Esophagus squamous epithelium (tissue), 5 donors: ENCODE data around the gene CNST. TPM values are rescaled to one million over a fixed set of nuclear protein-coding genes. Genes with fewer than 3 reads are reported as not detected.
"Not testable (repeated sequence)": the region's sequence is repeated elsewhere in the genome, so short reads cannot be mapped to it uniquely, and the experiment has no call there.

ENCODE experiments used
- DNase-seq: peaks from one replicate; lab custom pipeline; 2025; lab: John Stamatoyannopoulos, UW
- H3K27ac ChIP-seq, 4 donors: fragments of 200-600 bp; sonication (generic); one replicate each; pipeline ENCODE4 v1.5.1; 2016 to 2019; ENCODE audit warnings: mild to moderate bottlenecking in 1 of 4
- H3K27me3 ChIP-seq, 4 donors: fragments of 200-600 bp; sonication (generic); 1 replicate in 3 of 4; 2 replicates in 1 of 4; pipeline versions ENCODE4 v1.5.1 to v1.6.0; 2017 to 2021; ENCODE audit warnings: antibody characterized with exemption in 1 of 4
- H3K36me3 ChIP-seq, 3 donors: fragments of 200-600 bp; sonication (generic); one replicate each; pipeline ENCODE4 v1.5.1; 2016 to 2019
- H3K4me1 ChIP-seq, 3 donors: fragments of 200-600 bp; sonication (generic); one replicate each; pipeline ENCODE4 v1.5.1; 2017 to 2019
- H3K4me3 ChIP-seq, 4 donors: fragments of 200-600 bp; sonication (generic); 1 replicate in 3 of 4; 2 replicates in 1 of 4; pipeline ENCODE4 v1.5.1; 2016 to 2019; ENCODE audit warnings: mild to moderate bottlenecking in 2 of 4, moderate library complexity in 1 of 4
- H3K9me3 ChIP-seq, 3 donors: fragments of 200-600 bp; sonication (generic); one replicate each; pipeline ENCODE4 v1.5.1; 2016 to 2019
- CTCF ChIP-seq, 6 experiments: fragments of 450-650 bp in 4 of 6; fragments of 200-600 bp in 2 of 6; sonication (generic) in 2 of 6; IDR thresholded peaks; one replicate each; pipeline ENCODE4 v1.5.1; 2016 to 2019; ENCODE audit warnings: antibody characterized with exemption in 6 of 6, mild to moderate bottlenecking in 4 of 6, moderate library complexity in 4 of 6
- POLR2A ChIP-seq, 4 donors: fragments of 450-650 bp; IDR thresholded peaks; one replicate each; pipeline ENCODE4 v1.6.1; 2017; ENCODE audit warnings: antibody characterized with exemption in 4 of 4, mild to moderate bottlenecking in 4 of 4, moderate library complexity in 3 of 4
- WGBS, 2 donors: methylation state at CpG; one replicate each; pipeline ENCODE4 v1.1.5; 2018; 5-methylcytosine and 5-hydroxymethylcytosine counted together
- intact Hi-C: fragments of 100-400 bp; cut with DNase I; formaldehyde crosslinking; loops from one replicate; pipeline ENCODE4 v1.15.0; 2022
- total RNA-seq, 4 donors: library from RNA; depleted of rRNA; stranded (reverse); fragments of >200 nt; gene quantifications; one replicate each; pipeline ENCODE4 v1.1.0, GENCODE V29; 2016
- donor health status: DM: yes; HTN: yes; CAD: no.

Gene CNST
- total RNA-seq, 4 donors from 2014 or later = 7.5 to 31.5 (median 12.4) TPM

DNA sequence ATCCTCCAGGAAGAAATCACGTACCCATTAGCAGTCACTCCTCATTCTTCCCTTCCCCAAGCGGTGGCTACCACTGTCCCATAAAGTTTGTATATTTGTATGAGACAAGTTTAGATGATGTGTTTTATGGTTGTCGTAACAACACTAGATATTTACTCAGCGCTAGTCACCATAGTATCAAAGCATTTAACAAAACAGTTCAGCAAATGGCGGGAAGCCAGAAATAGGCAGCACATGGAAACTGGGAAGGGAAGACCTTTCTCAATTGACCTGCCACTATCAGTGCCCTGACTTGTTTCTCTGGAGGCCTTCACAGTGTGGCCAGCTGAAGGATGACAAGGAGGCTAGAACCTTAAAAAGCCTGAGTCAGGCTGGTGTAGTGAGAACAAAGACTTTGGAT is 31.1 kb downstream of the CNST start:
- Histone ChIP-seq H3K4me3 (no peak overlapping the region), H3K4me1 (peaks cover 4 to 80% (median 32%) of the 10 kb centered on the region in 3 donors), H3K27ac (peak overlapping the region; percentile 48 to 81 (median 71)), H3K9me3 (no peaks in the 10 kb centered on the region), H3K36me3 (peaks cover 0 to 15% (median 0%) of the 10 kb centered on the region in 3 donors), H3K27me3 (no peaks in the 10 kb centered on the region)
- no peak for TF ChIP-seq CTCF (IDR thresholded peaks at IDR 0.05)
- TF ChIP-seq POLR2A (IDR thresholded peaks at IDR 0.05) = no peak
- intact Hi-C loops = no loop called here
- 17 to 19% methylated on average over 5 of the region's 5 CpGs for WGBS, 2 donors
- DNase-seq = no peak

- intact Hi-C loops = no loop called here
- peak overlapping the region; percentile 48 to 81 (median 71) for H3K27ac ChIP-seq
- 83 to 92% methylated on average over 7 of the region's 7 CpGs for WGBS, 2 donors
- no peaks in the 10 kb centered on the region for H3K27me3 ChIP-seq
- H3K4me1 ChIP-seq = peaks cover 4 to 80% (median 28%) of the 10 kb centered on the region in 3 donors
- H3K4me3 ChIP-seq = no peak overlapping the region
- no peak for DNase-seq
- no peaks in the 10 kb centered on the region for H3K9me3 ChIP-seq
- TF ChIP-seq CTCF (IDR thresholded peaks at IDR 0.05) (no peak), POLR2A (IDR thresholded peaks at IDR 0.05) (no peak)
- H3K36me3 ChIP-seq = peaks cover 0 to 13% (median 0%) of the 10 kb centered on the region in 3 donors
Measured at GRCh38 chr1:246597971-246598370, 31.7 kb downstream of the CNST start.

DNA sequence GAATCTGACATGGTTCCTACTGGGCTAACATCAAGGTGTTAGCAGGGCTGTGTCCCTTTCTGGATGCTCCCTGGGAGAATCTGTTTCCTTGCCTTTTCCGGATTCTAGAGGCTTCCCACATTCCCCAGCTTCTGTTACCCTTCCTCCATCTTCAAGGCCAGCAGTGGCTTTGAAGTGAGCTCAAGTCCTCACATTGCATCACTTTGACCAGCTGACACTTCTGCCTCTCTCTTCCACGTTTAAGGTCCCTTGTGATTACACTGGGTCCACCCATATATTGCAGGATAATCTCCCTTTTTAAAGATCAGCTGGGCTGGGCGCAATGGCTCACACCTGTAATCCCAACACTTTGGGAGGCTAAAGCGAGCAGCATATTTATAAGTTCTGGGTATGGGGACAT is 33.1 kb downstream of the CNST start:
- Histone ChIP-seq H3K27ac (no peak overlapping the region), H3K4me3 (no peak overlapping the region), H3K36me3 (peaks cover 0 to 3% (median 0%) of the 10 kb centered on the region in 3 donors), H3K9me3 (no peaks in the 10 kb centered on the region), H3K4me1 (peaks cover 4 to 71% (median 28%) of the 10 kb centered on the region in 3 donors), H3K27me3 (no peaks in the 10 kb centered on the region)
- WGBS, 2 donors = 82% methylated on average over 4 of the region's 4 CpGs
- intact Hi-C loops = no loop called here
- TF ChIP-seq CTCF (IDR thresholded peaks at IDR 0.05) (no peak), POLR2A (IDR thresholded peaks at IDR 0.05) (no peak)
- no peak for DNase-seq

GRCh38 chr1:246600579-246600978 is 34.3 kb downstream of the CNST start:
- 33 to 43% methylated on average over 2 of the region's 2 CpGs for WGBS, 2 donors
- H3K9me3 ChIP-seq = no peaks in the 10 kb centered on the region
- H3K4me1 ChIP-seq = peaks cover 4 to 61% (median 28%) of the 10 kb centered on the region in 3 donors
- TF ChIP-seq CTCF (IDR thresholded peaks at IDR 0.05) = no peak
- TF ChIP-seq POLR2A (IDR thresholded peaks at IDR 0.05) = no peak
- no peak overlapping the region for H3K4me3 ChIP-seq
- no peaks in the 10 kb centered on the region for H3K36me3 ChIP-seq
- no peak for DNase-seq
- no peaks in the 10 kb centered on the region for H3K27me3 ChIP-seq
- H3K27ac ChIP-seq = peak overlapping the region in 2 of 4 donors; percentile 47 to 51
- intact Hi-C loops = no loop called here

DNA sequence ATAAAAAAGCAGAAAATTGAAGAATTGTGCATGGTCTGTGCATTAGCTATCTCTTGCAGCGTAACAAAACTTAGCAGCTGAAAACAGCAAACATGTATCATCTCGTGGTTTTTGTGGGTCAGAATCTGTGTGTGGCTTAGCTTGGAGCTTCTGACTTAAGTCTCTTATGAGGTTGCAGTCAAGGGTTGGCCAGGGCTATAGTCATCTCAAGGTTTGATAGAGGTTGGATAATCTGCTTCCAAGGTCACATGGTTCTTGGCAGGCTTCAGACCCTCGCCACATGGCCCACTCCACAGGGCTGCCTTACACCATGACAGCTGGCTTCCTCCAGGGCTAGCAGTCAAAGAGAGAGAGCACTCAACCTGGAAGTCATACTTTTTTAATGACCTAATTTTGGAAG is 35.9 kb downstream of the CNST start:
- WGBS, 2 donors = 77 to 95% methylated on average over 3 of the region's 3 CpGs
- no peak for TF ChIP-seq CTCF (IDR thresholded peaks at IDR 0.05)
- no peak for TF ChIP-seq POLR2A (IDR thresholded peaks at IDR 0.05)
- no peaks in the 10 kb centered on the region for H3K36me3 ChIP-seq
- H3K4me1 ChIP-seq = peaks cover 4 to 44% (median 18%) of the 10 kb centered on the region in 3 donors
- no peaks in the 10 kb centered on the region for H3K27me3 ChIP-seq
- H3K9me3 ChIP-seq = no peaks in the 10 kb centered on the region
- DNase-seq = no peak
- intact Hi-C loops = no loop called here
- no peak overlapping the region for H3K27ac ChIP-seq
- no peak overlapping the region for H3K4me3 ChIP-seq

GRCh38 chr1:246605231-246605630 is 39.0 kb downstream of the CNST start:
- intact Hi-C loops, H3K4me3 ChIP-seq, H3K36me3 ChIP-seq, DNase-seq, H3K9me3 ChIP-seq, H3K27me3 ChIP-seq, H3K27ac ChIP-seq: not testable (repeated sequence)
- 86 to 91% methylated on average over 6 to 19 of the region's 19 CpGs for WGBS, 2 donors
- H3K4me1 ChIP-seq = peaks cover 5 to 43% (median 19%) of the 10 kb centered on the region in 3 donors
